Trophoblast cell (in vitro differentiated cells and primary cell): ENCODE measurements around the gene MYO18B.

ENCODE experiments used
- DNase-seq, 2 donors: peaks; one replicate each; pipeline ENCODE4 v3.0.0-alpha.2; 2016
- H2AFZ ChIP-seq: 2 replicates; pipeline ENCODE4 v1.6.1; 2013; ENCODE audit warnings: low read length, moderate library complexity, mild to moderate bottlenecking; ENCODE audit not compliant: insufficient read depth, poor library complexity
- H2AK5ac ChIP-seq: 2 replicates; pipeline ENCODE4 v1.6.1; 2013; ENCODE audit warnings: mild to moderate bottlenecking, low read length
- H2BK120ac ChIP-seq: 2 replicates; pipeline ENCODE4 v1.6.1; 2013; ENCODE audit warnings: low read length, mild to moderate bottlenecking, moderate library complexity; ENCODE audit not compliant: insufficient read depth, poor library complexity
- H2BK12ac ChIP-seq: 2 replicates; pipeline ENCODE4 v1.6.1; 2013; ENCODE audit warnings: mild to moderate bottlenecking, low read length, moderate library complexity
- H2BK5ac ChIP-seq: 2 replicates; pipeline ENCODE4 v1.6.1; 2013; ENCODE audit warnings: low read length, low read depth, moderate library complexity, mild to moderate bottlenecking; ENCODE audit not compliant: poor library complexity
- H3K14ac ChIP-seq: 2 replicates; pipeline ENCODE4 v1.6.1; 2013; ENCODE audit warnings: mild to moderate bottlenecking, low read length
- H3K18ac ChIP-seq: 2 replicates; pipeline ENCODE4 v1.6.1; 2013; ENCODE audit warnings: mild to moderate bottlenecking, low read length
- H3K23ac ChIP-seq: 2 replicates; pipeline ENCODE4 v1.6.1; 2013; ENCODE audit warnings: low read length
- H3K27ac ChIP-seq: 2 replicates; pipeline ENCODE4 v1.5.1; 2013; ENCODE audit warnings: low read depth, mild to moderate bottlenecking, inconsistent platforms, low read length, moderate library complexity
- H3K27me3 ChIP-seq: 2 replicates; pipeline ENCODE4 v1.6.1; 2013; ENCODE audit warnings: inconsistent platforms, mild to moderate bottlenecking, low read length, moderate library complexity; ENCODE audit not compliant: insufficient read depth
- H3K36me3 ChIP-seq, 2 experiments: 1 replicate in 1 of 2; 2 replicates in 1 of 2; pipeline ENCODE4 v1.6.1; 2013; ENCODE audit warnings: low read length in 2 of 2, mild to moderate bottlenecking in 2 of 2, moderate library complexity in 1 of 2; ENCODE audit not compliant: insufficient read depth in 2 of 2, control insufficient read depth in 1 of 2
- H3K4ac ChIP-seq: 2 replicates; pipeline ENCODE4 v1.6.1; 2013; ENCODE audit warnings: low read depth, mild to moderate bottlenecking, low read length, moderate library complexity
- H3K4me1 ChIP-seq, 2 experiments: 1 replicate in 1 of 2; 2 replicates in 1 of 2; pipeline ENCODE4 v1.6.1; 2013; ENCODE audit warnings: low read length in 2 of 2, mild to moderate bottlenecking in 2 of 2, moderate library complexity in 1 of 2; ENCODE audit not compliant: insufficient read depth in 2 of 2, control insufficient read depth in 1 of 2
- H3K4me2 ChIP-seq: 2 replicates; pipeline ENCODE4 v1.6.1; 2013; ENCODE audit warnings: inconsistent platforms, mild to moderate bottlenecking, low read length, moderate library complexity
- H3K4me3 ChIP-seq: 2 replicates; pipeline ENCODE4 v1.5.1; 2013; ENCODE audit warnings: mild to moderate bottlenecking, low read depth, low read length, inconsistent platforms
- H3K79me1 ChIP-seq: one replicate; pipeline ENCODE4 v1.6.1; 2013; ENCODE audit warnings: low read length
- H3K79me2 ChIP-seq: 2 replicates; pipeline ENCODE4 v1.6.1; 2013; ENCODE audit warnings: low read length, mild to moderate bottlenecking; ENCODE audit not compliant: control insufficient read depth, insufficient read depth, poor library complexity
- H3K9ac ChIP-seq: 2 replicates; pipeline ENCODE4 v1.6.1; 2013; ENCODE audit warnings: mild to moderate bottlenecking, low read length
- H3K9me3 ChIP-seq: 2 replicates; pipeline ENCODE4 v1.6.1; 2013; ENCODE audit warnings: low read depth, mild to moderate bottlenecking, control low read depth, inconsistent platforms, low read length; ENCODE audit not compliant: insufficient read depth
- H4K12ac ChIP-seq: 2 replicates; pipeline ENCODE4 v1.6.1; 2013; ENCODE audit warnings: low read depth, mild to moderate bottlenecking, low read length, moderate library complexity
- H4K8ac ChIP-seq: 2 replicates; pipeline ENCODE4 v1.6.1; 2013; ENCODE audit warnings: low read depth, mild to moderate bottlenecking, low read length, moderate library complexity
- H4K91ac ChIP-seq: one replicate; pipeline ENCODE4 v1.6.1; 2013; ENCODE audit warnings: low read depth, mild to moderate bottlenecking, low read length, moderate library complexity
- WGBS: extraction: QIAGEN DNeasy Blood & Tissue Kit; methylation state at CpG from one replicate; pipeline ENCODE4 v1.1.7; 2013; ENCODE audit warnings: missing lambda C conversion rate; ENCODE audit not compliant: insufficient read length, insufficient coverage; ENCODE audit errors: extremely low coverage; 5-methylcytosine and 5-hydroxymethylcytosine counted together

The MYO18B gene

DNA sequence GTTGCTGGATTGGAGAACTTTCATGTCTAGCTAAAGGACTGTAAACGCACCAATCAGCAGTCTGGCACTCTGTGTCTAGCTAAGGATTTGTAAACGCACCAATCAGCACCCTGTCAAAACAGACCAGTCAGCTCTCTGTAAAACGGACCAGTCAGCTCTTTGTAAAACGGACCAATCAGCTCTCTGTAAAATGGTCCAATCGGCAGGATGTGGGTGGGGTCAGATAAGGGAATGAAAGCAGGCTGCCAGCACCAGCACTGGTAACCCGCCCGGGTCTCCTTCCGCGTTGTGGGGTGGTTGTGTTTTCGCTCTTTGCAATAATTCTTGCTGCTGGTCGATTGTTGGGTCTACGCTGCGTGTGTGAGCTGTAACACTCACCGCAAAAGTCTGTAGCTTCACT, 11.3 kb downstream of the MYO18B start:
- Histone ChIP-seq H3K23ac (no peak overlapping the region), H4K12ac (no peak overlapping the region), H2BK12ac (no peak overlapping the region), H3K14ac (no peak overlapping the region), H4K8ac (no peak overlapping the region), H3K79me2 (no peaks in the 10 kb centered on the region), H3K4me3 (no peak overlapping the region), H3K9ac (no peak overlapping the region), H4K91ac (no peak overlapping the region), H3K79me1 (no peaks in the 10 kb centered on the region), H3K18ac (no peak overlapping the region), H3K36me3 (no peaks in the 10 kb centered on the region), H3K4me1 (no peaks in the 10 kb centered on the region), H3K9me3 (no peaks in the 10 kb centered on the region), H2AFZ (no peak overlapping the region), H3K27me3 (no peaks in the 10 kb centered on the region), H3K4me2 (no peak overlapping the region), H2AK5ac (no peak overlapping the region), H3K4ac (no peak overlapping the region), H3K27ac (no peak overlapping the region), H2BK120ac (no peak overlapping the region), H2BK5ac (no peak overlapping the region)
- DNase-seq = peak in 1 of 2 donors; percentile 7
- WGBS = no CpG with 5 or more reads among the region's 14 CpGs

- Histone ChIP-seq H3K4me1 (no peaks in the 10 kb centered on the region), H3K27me3 (no peaks in the 10 kb centered on the region), H3K9me3 (no peaks in the 10 kb centered on the region), H3K4ac (no peak overlapping the region), H2BK120ac (no peak overlapping the region), H3K4me3 (no peak overlapping the region), H3K9ac (no peak overlapping the region), H4K91ac (no peak overlapping the region), H3K4me2 (no peak overlapping the region), H4K12ac (no peak overlapping the region), H3K79me2 (no peaks in the 10 kb centered on the region), H3K79me1 (no peaks in the 10 kb centered on the region), H3K36me3 (no peaks in the 10 kb centered on the region), H2AK5ac (no peak overlapping the region), H2AFZ (no peak overlapping the region), H3K27ac (no peak overlapping the region), H3K23ac (no peak overlapping the region), H3K14ac (no peak overlapping the region), H3K18ac (no peak overlapping the region), H2BK5ac (no peak overlapping the region), H2BK12ac (no peak overlapping the region), H4K8ac (no peak overlapping the region)
- DNase-seq = no peak
- no CpG with 5 or more reads among the region's 24 CpGs for WGBS
Observed at GRCh38 chr22:25754527-25755202, 12.7 kb downstream of the MYO18B start.

DNA sequence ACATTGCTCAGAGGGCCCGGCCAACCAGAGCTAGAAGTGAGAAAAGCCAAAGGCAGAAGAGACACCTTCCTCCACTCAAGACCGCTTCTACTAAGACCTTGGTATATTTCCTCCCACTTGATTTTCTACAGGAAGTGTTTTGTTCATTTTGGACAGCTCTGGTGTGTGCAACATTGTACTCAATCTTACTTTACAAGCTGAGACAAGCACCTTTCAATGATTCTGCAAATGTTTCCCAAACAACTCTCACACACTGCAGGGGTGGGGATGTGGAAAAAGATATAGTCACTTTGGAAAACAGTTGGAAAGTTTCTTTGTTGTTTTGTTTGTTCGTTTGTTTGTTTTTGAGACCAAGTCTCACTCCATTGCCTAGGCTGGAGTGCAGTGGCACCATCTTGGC, 15.7 kb downstream of the MYO18B start:
- Histone ChIP-seq H3K18ac (no peak overlapping the region), H2AK5ac (no peak overlapping the region), H3K9ac (no peak overlapping the region), H3K4me2 (no peak overlapping the region), H2AFZ (no peak overlapping the region), H2BK12ac (no peak overlapping the region), H3K23ac (no peak overlapping the region), H3K79me2 (no peaks in the 10 kb centered on the region), H3K36me3 (no peaks in the 10 kb centered on the region), H3K4ac (no peak overlapping the region), H3K4me1 (no peaks in the 10 kb centered on the region), H4K91ac (no peak overlapping the region), H2BK5ac (no peak overlapping the region), H4K8ac (no peak overlapping the region), H3K27ac (no peak overlapping the region), H3K27me3 (no peaks in the 10 kb centered on the region), H3K9me3 (no peaks in the 10 kb centered on the region), H3K14ac (no peak overlapping the region), H3K4me3 (no peak overlapping the region), H2BK120ac (no peak overlapping the region), H4K12ac (no peak overlapping the region), H3K79me1 (no peaks in the 10 kb centered on the region)
- DNase-seq = no peak
- no CpG with 5 or more reads among the region's 3 CpGs for WGBS

GRCh38 chr22:25758316-25758715, 16.3 kb downstream of the MYO18B start:
- H3K9me3 ChIP-seq = no peaks in the 10 kb centered on the region
- H4K91ac ChIP-seq = no peak overlapping the region
- no peak overlapping the region for H3K23ac ChIP-seq
- no peak overlapping the region for H3K18ac ChIP-seq
- no peak overlapping the region for H2BK120ac ChIP-seq
- no peak overlapping the region for H3K4me3 ChIP-seq
- H3K27me3 ChIP-seq = no peaks in the 10 kb centered on the region
- H3K4me1 ChIP-seq = no peaks in the 10 kb centered on the region
- no peak overlapping the region for H2BK12ac ChIP-seq
- H3K4me2 ChIP-seq = no peak overlapping the region
- H3K4ac ChIP-seq = no peak overlapping the region
- H2AK5ac ChIP-seq = no peak overlapping the region
- no peak overlapping the region for H3K9ac ChIP-seq
- no peak overlapping the region for H4K8ac ChIP-seq
- H4K12ac ChIP-seq = no peak overlapping the region
- WGBS = no CpG with 5 or more reads among the region's 8 CpGs
- peak; percentile 52 to 72 for DNase-seq
- no peak overlapping the region for H3K14ac ChIP-seq
- no peaks in the 10 kb centered on the region for H3K36me3 ChIP-seq
- H3K27ac ChIP-seq = no peak overlapping the region
- H3K79me2 ChIP-seq = no peaks in the 10 kb centered on the region
- H2BK5ac ChIP-seq = no peak overlapping the region
- no peak overlapping the region for H2AFZ ChIP-seq
- no peaks in the 10 kb centered on the region for H3K79me1 ChIP-seq
